Astrocyte (in vitro differentiated cells and primary cell): ENCODE measurements around the gene PFKFB1. TPM values are rescaled to one million over a fixed set of nuclear protein-coding genes. Genes with fewer than 3 reads are reported as not detected.
A peak's percentile ranks its signal among the peaks of the same experiment; 100 is the strongest.

Experiments
- DNase-seq: peaks from one replicate; pipeline ENCODE4 v3.0.0-alpha.2; 2010; ENCODE audit warnings: low read depth
- FAIRE-seq: peaks from 2 replicates; lab custom pipeline; 2011; peaks lifted over from hg19 to GRCh38; lab: Jason Lieb, UNC
- H2AFZ ChIP-seq: 2 replicates; pipeline ENCODE4 v1.6.0; 2012; ENCODE audit warnings: low read depth, low read length, inconsistent platforms
- H3K27ac ChIP-seq: 2 replicates; pipeline ENCODE4 v1.5.1; 2011; ENCODE audit warnings: low read depth, low read length, inconsistent platforms
- H3K27me3 ChIP-seq: 2 replicates; pipeline ENCODE4 v1.6.0; 2011; ENCODE audit warnings: low read length, inconsistent platforms; ENCODE audit not compliant: insufficient read depth
- H3K36me3 ChIP-seq: 2 replicates; pipeline ENCODE4 v1.5.1; 2011; ENCODE audit warnings: low read length, inconsistent platforms; ENCODE audit not compliant: insufficient read depth
- H3K4me1 ChIP-seq: 2 replicates; pipeline ENCODE4 v1.5.1; 2011; ENCODE audit warnings: low read length, inconsistent platforms; ENCODE audit not compliant: insufficient read depth
- H3K4me2 ChIP-seq: 2 replicates; pipeline ENCODE4 v1.6.0; 2012; ENCODE audit warnings: low read length, inconsistent platforms
- H3K4me3 ChIP-seq: 2 replicates; pipeline ENCODE4 v1.5.1; 2011; ENCODE audit warnings: low read depth, mild to moderate bottlenecking, low read length, inconsistent platforms; ENCODE audit not compliant: insufficient read depth
- H3K79me2 ChIP-seq: 2 replicates; pipeline ENCODE4 v1.6.0; 2012; ENCODE audit warnings: mild to moderate bottlenecking, low read length, inconsistent platforms; ENCODE audit not compliant: insufficient read depth
- H3K9ac ChIP-seq: 2 replicates; pipeline ENCODE4 v1.6.0; 2012; ENCODE audit warnings: mild to moderate bottlenecking, low read length, inconsistent platforms
- H3K9me3 ChIP-seq: 2 replicates; pipeline ENCODE4 v1.5.1; 2012; ENCODE audit warnings: low read depth, mild to moderate bottlenecking, low read length, inconsistent platforms; ENCODE audit not compliant: insufficient read depth
- H4K20me1 ChIP-seq: 2 replicates; pipeline ENCODE4 v1.6.0; 2012; ENCODE audit warnings: low read length, inconsistent platforms; ENCODE audit not compliant: insufficient read depth
- H3K27ac Mint-ChIP-seq: one replicate; pipeline ENCODE4 v1.8.0; 2021; ENCODE audit warnings: mild to moderate bottlenecking, mixed read lengths; ENCODE audit not compliant: unreplicated experiment
- H3K27me3 Mint-ChIP-seq: one replicate; pipeline ENCODE4 v1.8.0; 2021; ENCODE audit warnings: low read depth, mixed read lengths; ENCODE audit not compliant: unreplicated experiment
- H3K36me3 Mint-ChIP-seq: one replicate; pipeline ENCODE4 v1.8.0; 2021; ENCODE audit warnings: low read depth, mixed read lengths; ENCODE audit not compliant: unreplicated experiment
- H3K4me1 Mint-ChIP-seq: one replicate; pipeline ENCODE4 v1.8.0; 2021; ENCODE audit warnings: low read depth, mixed read lengths; ENCODE audit not compliant: unreplicated experiment
- H3K4me3 Mint-ChIP-seq: one replicate; pipeline ENCODE4 v1.8.0; 2021; ENCODE audit warnings: mild to moderate bottlenecking, moderate library complexity, mixed read lengths; ENCODE audit not compliant: unreplicated experiment
- H3K9me3 Mint-ChIP-seq: one replicate; pipeline ENCODE4 v1.8.0; 2021; ENCODE audit warnings: mild to moderate bottlenecking, mixed read lengths; ENCODE audit not compliant: unreplicated experiment
- CTCF ChIP-seq: IDR thresholded peaks from 2 replicates; pipeline ENCODE4 v1.5.1; 2011; ENCODE audit warnings: low read depth, mild to moderate bottlenecking, inconsistent platforms, low read length, moderate library complexity; ENCODE audit not compliant: insufficient read depth
- EZH2 ChIP-seq: IDR thresholded peaks from 2 replicates; pipeline ENCODE4 v1.6.1; 2012; ENCODE audit warnings: mild to moderate bottlenecking, low read length, inconsistent platforms; ENCODE audit not compliant: insufficient read depth
- total RNA-seq: library from RNA; stranded (reverse); gene quantifications from 2 replicates; pipeline ENCODE4 v1.2.1, GENCODE V29; 2021

Gene PFKFB1
- total RNA-seq, 1 donor from 2014 or later: 0.34 TPM

DNA sequence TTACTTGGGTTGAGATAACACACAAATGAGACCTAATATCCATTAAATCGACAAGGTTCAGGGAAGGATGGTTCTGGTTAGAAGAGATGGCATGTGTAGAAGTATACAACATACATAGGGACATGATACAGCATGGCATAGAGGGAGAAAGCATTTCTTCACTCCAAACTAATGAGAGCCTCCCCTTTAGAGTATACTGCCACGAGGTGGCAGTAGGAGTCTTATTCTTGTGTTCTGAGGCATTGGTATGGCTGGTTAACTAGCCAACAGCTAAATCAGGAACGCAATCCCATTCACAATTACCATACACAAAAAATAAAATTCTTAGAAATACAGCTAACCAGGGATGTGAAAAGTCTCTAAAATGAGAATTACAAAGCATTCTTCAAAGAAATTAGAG lies 102.4 kb downstream of the PFKFB1 start:
- Mint-ChIP-seq H3K27ac (no peak overlapping the region), H3K4me1 (no peaks in the 10 kb centered on the region), H3K27me3 (no peaks in the 10 kb centered on the region), H3K36me3 (no peaks in the 10 kb centered on the region), H3K4me3 (no peak overlapping the region), H3K9me3 (peaks cover 2% of the 10 kb centered on the region)
- H2AFZ ChIP-seq: no peak overlapping the region
- no peak overlapping the region for H3K9ac ChIP-seq
- no peaks in the 10 kb centered on the region for H3K27me3 ChIP-seq
- TF ChIP-seq CTCF (peak; percentile 33), EZH2 (no peak)
- no peaks in the 10 kb centered on the region for H3K4me1 ChIP-seq
- H3K27ac ChIP-seq: no peak overlapping the region
- peak; percentile 96 for FAIRE-seq
- peak; percentile 16 for DNase-seq
- no peak overlapping the region for H3K4me3 ChIP-seq
- no peaks in the 10 kb centered on the region for H4K20me1 ChIP-seq
- H3K36me3 ChIP-seq: no peaks in the 10 kb centered on the region
- H3K4me2 ChIP-seq: no peak overlapping the region
- no peaks in the 10 kb centered on the region for H3K9me3 ChIP-seq
- no peaks in the 10 kb centered on the region for H3K79me2 ChIP-seq

DNA sequence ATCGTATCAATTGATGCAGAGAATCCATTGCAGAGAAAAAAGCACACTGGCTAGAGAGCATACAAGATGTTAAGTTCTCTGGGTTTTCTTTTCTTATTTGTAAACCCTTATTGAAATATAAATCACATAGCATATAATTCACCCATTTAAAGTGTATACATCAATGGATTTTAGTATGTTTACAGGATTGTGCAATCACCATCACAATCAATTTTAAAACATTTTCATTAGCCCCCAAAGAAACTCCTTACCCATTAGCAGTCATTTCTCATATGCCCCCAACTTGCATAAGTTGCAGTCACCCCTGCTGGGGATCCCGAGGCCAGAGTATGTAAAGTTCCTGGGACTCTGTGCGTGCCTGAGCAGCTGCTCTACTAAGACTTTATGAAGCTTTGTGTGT lies 108.2 kb downstream of the PFKFB1 start:
- Mint-ChIP-seq H3K9me3 (peaks cover 2% of the 10 kb centered on the region), H3K4me1 (no peaks in the 10 kb centered on the region), H3K27me3 (no peaks in the 10 kb centered on the region), H3K4me3 (no peak overlapping the region), H3K27ac (no peak overlapping the region), H3K36me3 (no peaks in the 10 kb centered on the region)
- Histone ChIP-seq H3K4me1 (no peaks in the 10 kb centered on the region), H3K9ac (no peak overlapping the region), H2AFZ (no peak overlapping the region), H3K36me3 (no peaks in the 10 kb centered on the region), H4K20me1 (no peaks in the 10 kb centered on the region), H3K79me2 (no peaks in the 10 kb centered on the region), H3K4me2 (no peak overlapping the region), H3K9me3 (no peaks in the 10 kb centered on the region), H3K4me3 (no peak overlapping the region), H3K27ac (no peak overlapping the region), H3K27me3 (no peaks in the 10 kb centered on the region)
- DNase-seq (no peak), FAIRE-seq (no peak)
- TF ChIP-seq CTCF: no peak
- TF ChIP-seq EZH2: no peak

Other genes with a start within 250 kb of the PFKFB1 start
- not detected in 2 replicates for gene ITIH6, start 195.9 kb downstream of the PFKFB1 start, total RNA-seq
- gene MAGED2, start 186.4 kb downstream of the PFKFB1 start, total RNA-seq: 498 and 502 TPM in 2 replicates
- gene TRO, start 73.4 kb downstream of the PFKFB1 start, total RNA-seq: 83.9 and 86.6 TPM in 2 replicates
- 14.5 and 15.0 TPM in 2 replicates for gene APEX2, start 6.2 kb upstream of the PFKFB1 start, total RNA-seq
- gene ALAS2, start 36.8 kb upstream of the PFKFB1 start, total RNA-seq: not detected in 2 replicates
- gene PAGE2B, start 80.8 kb upstream of the PFKFB1 start, total RNA-seq: not detected in 2 replicates
- gene PAGE2, start 94.8 kb upstream of the PFKFB1 start, total RNA-seq: not detected in 2 replicates
- not detected in 2 replicates for gene PAGE5, start 226.2 kb upstream of the PFKFB1 start, total RNA-seq